ENCODE measurements around the gene OBSL1.

Gene OBSL1

DNA sequence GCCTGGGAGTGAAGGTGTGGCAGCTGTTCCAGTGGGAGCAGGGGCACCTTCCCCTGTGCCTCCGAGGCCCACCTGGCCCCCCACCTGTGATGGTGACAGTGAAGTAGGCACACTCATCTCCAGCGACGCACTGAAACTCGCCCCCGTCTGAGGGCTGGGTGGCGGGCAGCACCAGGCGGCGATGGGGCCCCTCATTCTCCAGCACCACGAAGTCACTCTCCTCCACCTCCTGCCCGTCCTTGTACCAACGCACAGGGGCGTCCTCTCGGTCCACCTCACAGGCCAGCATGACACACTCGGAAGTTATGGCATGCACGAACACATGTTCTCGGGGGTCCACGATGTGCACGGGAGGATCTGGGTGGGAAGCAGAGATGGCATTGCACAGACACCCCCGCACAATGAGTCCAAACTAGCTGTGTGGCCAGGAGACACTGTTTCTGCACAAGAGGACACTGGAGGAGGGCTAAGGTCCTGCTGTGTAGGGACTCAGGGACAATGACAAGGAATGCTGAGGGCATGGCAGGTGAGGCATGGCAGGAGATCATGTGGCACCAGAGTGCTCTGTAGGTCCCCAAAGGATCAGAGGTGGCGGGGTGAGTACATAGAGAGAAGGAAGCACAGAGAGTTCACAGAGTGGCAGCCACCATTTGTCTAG, 7.9 kb downstream of the OBSL1 start:
- no peak for TF ChIP-seq ARNT (IDR thresholded peaks at IDR 0.05)
- no peak for TF ChIP-seq HDGF (IDR thresholded peaks at IDR 0.05; ENCODE audit: borderline replicate concordance)
- TF ChIP-seq L3MBTL2 (conservative IDR thresholded peaks at IDR 0.05) = no peak
- no peak for TF ChIP-seq ELF4 (IDR thresholded peaks at IDR 0.05)
- TF ChIP-seq, protein P1, sequence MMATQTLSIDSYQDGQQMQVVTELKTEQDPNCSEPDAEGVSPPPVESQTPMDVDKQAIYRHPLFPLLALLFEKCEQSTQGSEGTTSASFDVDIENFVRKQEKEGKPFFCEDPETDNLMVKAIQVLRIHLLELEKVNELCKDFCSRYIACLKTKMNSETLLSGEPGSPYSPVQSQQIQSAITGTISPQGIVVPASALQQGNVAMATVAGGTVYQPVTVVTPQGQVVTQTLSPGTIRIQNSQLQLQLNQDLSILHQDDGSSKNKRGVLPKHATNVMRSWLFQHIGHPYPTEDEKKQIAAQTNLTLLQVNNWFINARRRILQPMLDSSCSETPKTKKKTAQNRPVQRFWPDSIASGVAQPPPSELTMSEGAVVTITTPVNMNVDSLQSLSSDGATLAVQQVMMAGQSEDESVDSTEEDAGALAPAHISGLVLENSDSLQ (IDR thresholded peaks at IDR 0.05) = no peak
- no peak for TF ChIP-seq FOXK2 (IDR thresholded peaks at IDR 0.05)
- no peak for TF ChIP-seq ZNF384 (IDR thresholded peaks at IDR 0.05)
- no peak for TF ChIP-seq SUZ12 (IDR thresholded peaks at IDR 0.05)
- no peak for TF ChIP-seq LEF1 (IDR thresholded peaks at IDR 0.05; ENCODE audit: borderline replicate concordance)
- no peak for TF ChIP-seq NFRKB (IDR thresholded peaks at IDR 0.05)
- TF ChIP-seq SP1 (IDR thresholded peaks at IDR 0.05) = no peak
- no peak for TF ChIP-seq TARDBP (IDR thresholded peaks at IDR 0.05)
- TF ChIP-seq CTBP1 (IDR thresholded peaks at IDR 0.05; ENCODE audit: borderline replicate concordance) = no peak
- TF ChIP-seq FOXM1 (IDR thresholded peaks at IDR 0.05; ENCODE audit: borderline replicate concordance) = no peak
- no peak for TF ChIP-seq BHLHE40 (IDR thresholded peaks at IDR 0.05; ENCODE audit: borderline replicate concordance)
- TF ChIP-seq FOXA1 (IDR thresholded peaks at IDR 0.05) = no peak

DNA sequence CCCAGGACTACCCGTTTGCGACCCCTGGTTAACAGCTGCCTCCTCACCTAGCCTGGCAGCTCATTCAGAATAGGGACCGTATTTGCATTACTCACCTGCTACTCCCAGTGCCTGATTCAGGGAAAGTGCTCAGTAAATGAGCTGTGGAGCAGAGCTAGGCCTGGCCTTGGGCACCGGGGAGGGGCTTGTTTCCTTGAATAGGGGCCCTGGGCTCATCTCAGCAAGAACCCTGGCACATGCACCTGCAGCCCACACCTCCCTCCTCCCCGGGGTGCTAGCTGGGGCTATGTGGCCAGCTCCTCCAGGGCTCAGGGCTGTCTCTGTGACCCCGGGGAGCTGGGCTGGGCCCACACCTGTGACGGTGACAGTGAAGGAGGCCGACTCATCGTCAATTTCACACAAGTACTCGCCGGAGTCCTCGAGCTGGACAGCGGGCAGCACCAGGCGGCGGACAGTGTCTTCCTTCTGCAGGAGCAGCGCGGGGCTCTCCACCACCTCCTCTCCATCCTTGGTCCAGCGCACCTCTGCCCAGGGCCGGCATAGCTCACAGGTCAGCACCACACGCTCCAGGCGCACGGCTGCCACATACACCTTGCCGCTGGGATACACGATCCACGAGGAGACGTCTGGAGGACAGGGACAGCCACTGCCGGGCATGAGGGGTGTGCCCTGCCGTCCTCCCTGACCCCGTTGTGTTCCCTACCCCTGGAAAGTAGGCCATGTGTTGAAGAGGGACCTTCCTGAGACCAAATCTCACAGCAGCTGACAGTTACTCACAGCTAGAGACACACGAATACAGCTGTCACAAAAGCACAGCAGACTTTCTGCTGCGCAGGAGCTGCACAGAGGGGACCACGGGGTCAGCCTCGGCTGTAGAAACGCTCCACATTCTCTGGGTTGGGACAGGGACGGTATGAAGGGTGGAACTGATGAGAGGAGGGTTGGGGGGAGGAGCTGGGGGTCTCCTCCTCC, 9.0 kb downstream of the OBSL1 start:
- CTCF ChIA-PET = interaction anchor here (3.2 kb wide), 1 partner anchor 21 kb away, joined by 23 read pairs; no protein-coding TSS in a partner anchor
- POLR2A ChIA-PET = interaction anchor here (0.8 to 1.5 kb wide), 3 partner anchors 9 to 35 kb away, joined by 3 to 8 read pairs (median 5); partner anchors contain the start of genes CHPF, INHA, OBSL1 and STK11IP
- TF ChIP-seq LEF1 (IDR thresholded peaks at IDR 0.05; ENCODE audit: borderline replicate concordance) = no peak
- no peak for TF ChIP-seq ELF4 (IDR thresholded peaks at IDR 0.05)
- no peak for TF ChIP-seq FOXA1 (IDR thresholded peaks at IDR 0.05)
- TF ChIP-seq ZNF384 (IDR thresholded peaks at IDR 0.05) = no peak
- no peak for TF ChIP-seq SUZ12 (IDR thresholded peaks at IDR 0.05)
- TF ChIP-seq, protein P1 (IDR thresholded peaks at IDR 0.05) = no peak
- no peak for TF ChIP-seq ARNT (IDR thresholded peaks at IDR 0.05)
- TF ChIP-seq TARDBP (IDR thresholded peaks at IDR 0.05) = no peak
- no peak for TF ChIP-seq SP1 (IDR thresholded peaks at IDR 0.05)
- TF ChIP-seq CTBP1 (IDR thresholded peaks at IDR 0.05; ENCODE audit: borderline replicate concordance) = no peak
- no peak for TF ChIP-seq L3MBTL2 (conservative IDR thresholded peaks at IDR 0.05)
- no peak for TF ChIP-seq HDGF (IDR thresholded peaks at IDR 0.05; ENCODE audit: borderline replicate concordance)
- TF ChIP-seq NFRKB (IDR thresholded peaks at IDR 0.05) = no peak
- TF ChIP-seq FOXK2 (IDR thresholded peaks at IDR 0.05) = no peak
- TF ChIP-seq FOXM1 (IDR thresholded peaks at IDR 0.05; ENCODE audit: borderline replicate concordance) = no peak
- TF ChIP-seq BHLHE40 (IDR thresholded peaks at IDR 0.05; ENCODE audit: borderline replicate concordance) = no peak

More for the DNA sequence above, 7.9 kb downstream of the OBSL1 start:
- no peak for DNase-seq (ENCODE audit: extremely low spot score)
- POLR2A ChIA-PET = no interaction called here
- CTCF ChIA-PET = no interaction called here

DNA sequence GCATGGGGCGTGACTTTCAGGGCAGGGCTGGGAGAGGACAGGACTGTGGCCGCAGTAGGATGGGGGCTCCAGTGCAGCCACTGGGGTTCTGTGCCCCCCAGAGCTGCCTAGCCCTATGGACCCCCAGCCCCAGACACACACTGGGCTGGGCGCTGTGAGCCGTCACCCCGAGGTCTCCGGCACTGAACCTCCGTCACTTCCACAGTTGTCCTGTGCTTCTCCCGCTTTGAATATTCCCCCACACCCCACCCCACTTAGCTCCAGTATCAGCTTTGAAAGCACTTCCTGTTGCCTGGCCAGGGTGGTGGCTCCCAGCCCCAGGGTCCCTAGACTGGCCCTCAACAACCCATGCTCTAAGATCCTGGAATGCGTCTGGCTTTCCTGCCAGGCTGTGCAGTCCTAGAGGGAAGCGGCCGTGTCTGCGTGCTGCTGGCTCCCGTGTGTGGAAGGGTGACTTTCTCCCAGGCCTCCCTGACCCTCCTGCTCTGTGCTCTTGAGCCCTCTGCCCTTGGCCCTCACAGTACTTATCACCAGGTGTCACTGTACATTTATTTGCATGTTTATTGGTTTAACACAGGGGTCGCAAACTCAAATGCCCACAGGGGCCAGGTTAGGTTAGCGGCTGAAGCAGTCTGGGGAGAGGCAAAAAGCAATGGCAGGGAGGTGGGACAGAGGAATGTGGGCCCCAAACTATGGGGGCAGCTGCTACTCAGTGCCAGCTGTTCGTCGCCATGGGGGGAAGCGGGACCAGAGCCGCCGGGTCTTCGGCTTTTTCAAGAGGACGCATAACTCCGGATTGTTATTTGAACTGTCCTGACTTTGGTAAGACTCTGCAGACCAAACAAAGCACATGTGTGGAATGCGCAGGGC, 9.9 kb downstream of the OBSL1 start:
- POLR2A ChIA-PET = interaction anchor here (0.8 to 1.5 kb wide), 5 partner anchors 9 to 36 kb away, joined by 3 to 10 read pairs (median 6); partner anchors contain the start of genes CHPF, INHA, OBSL1 and STK11IP
- CTCF ChIA-PET = interaction anchor here (0.9 to 3.2 kb wide), 4 partner anchors 8 to 34 kb away, joined by 3 to 23 read pairs (median 11); partner anchors contain the start of gene OBSL1
- TF ChIP-seq TARDBP (IDR thresholded peaks at IDR 0.05) = no peak
- TF ChIP-seq CTBP1 (IDR thresholded peaks at IDR 0.05; ENCODE audit: borderline replicate concordance) = no peak
- no peak for TF ChIP-seq HDGF (IDR thresholded peaks at IDR 0.05; ENCODE audit: borderline replicate concordance)
- TF ChIP-seq ZNF384 (IDR thresholded peaks at IDR 0.05) = no peak
- no peak for TF ChIP-seq SUZ12 (IDR thresholded peaks at IDR 0.05)
- no peak for TF ChIP-seq FOXA1 (IDR thresholded peaks at IDR 0.05)
- TF ChIP-seq, protein P1 (IDR thresholded peaks at IDR 0.05) = no peak
- TF ChIP-seq LEF1 (IDR thresholded peaks at IDR 0.05; ENCODE audit: borderline replicate concordance) = no peak
- no peak for TF ChIP-seq SP1 (IDR thresholded peaks at IDR 0.05)
- no peak for TF ChIP-seq NFRKB (IDR thresholded peaks at IDR 0.05)
- no peak for TF ChIP-seq ARNT (IDR thresholded peaks at IDR 0.05)
- no peak for TF ChIP-seq BHLHE40 (IDR thresholded peaks at IDR 0.05; ENCODE audit: borderline replicate concordance)
- no peak for DNase-seq (ENCODE audit: extremely low spot score)

More for the DNA sequence above, 9.0 kb downstream of the OBSL1 start:
- DNase-seq (ENCODE audit: extremely low spot score) = no peak

DNA sequence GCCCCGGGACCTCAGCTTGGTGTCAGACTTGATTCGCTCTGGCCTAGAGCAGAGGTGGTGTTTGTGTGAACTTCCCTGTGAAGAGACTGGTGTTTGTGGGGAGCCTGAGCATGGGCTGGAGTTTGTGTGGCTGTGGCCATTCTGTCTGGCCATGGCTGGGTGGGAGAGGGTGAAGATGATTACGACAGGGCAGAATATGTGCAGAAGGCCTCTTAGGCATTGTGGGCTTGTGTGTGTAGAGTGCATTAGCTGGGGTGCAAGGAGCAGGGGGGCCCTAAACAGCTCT, 10.5 kb downstream of the OBSL1 start:
- DNase-seq (ENCODE audit: extremely low spot score) = no peak
- ChIA-PET CTCF (interaction anchor here (0.7 to 3.2 kb wide), 12 partner anchors 8 to 115 kb away, joined by 3 to 23 read pairs (median 4); partner anchors contain the start of genes OBSL1 and STK11IP), POLR2A (interaction anchor here (0.8 to 1.4 kb wide), 3 partner anchors 8 to 37 kb away, joined by 3 to 10 read pairs (median 6); partner anchors contain the start of genes INHA, OBSL1 and STK11IP)
- no peak for TF ChIP-seq BHLHE40 (IDR thresholded peaks at IDR 0.05; ENCODE audit: borderline replicate concordance)
- no peak for TF ChIP-seq ZNF384 (IDR thresholded peaks at IDR 0.05)
- TF ChIP-seq ELF4 (IDR thresholded peaks at IDR 0.05) = no peak
- TF ChIP-seq FOXM1 (IDR thresholded peaks at IDR 0.05; ENCODE audit: borderline replicate concordance) = no peak
- no peak for TF ChIP-seq LEF1 (IDR thresholded peaks at IDR 0.05; ENCODE audit: borderline replicate concordance)
- no peak for TF ChIP-seq ARNT (IDR thresholded peaks at IDR 0.05)
- TF ChIP-seq SP1 (IDR thresholded peaks at IDR 0.05) = no peak
- TF ChIP-seq HDGF (IDR thresholded peaks at IDR 0.05; ENCODE audit: borderline replicate concordance) = no peak
- TF ChIP-seq SUZ12 (IDR thresholded peaks at IDR 0.05) = no peak
- TF ChIP-seq FOXA1 (IDR thresholded peaks at IDR 0.05) = no peak
- TF ChIP-seq, protein P1 (IDR thresholded peaks at IDR 0.05) = no peak
- TF ChIP-seq FOXK2 (IDR thresholded peaks at IDR 0.05) = no peak
- no peak for TF ChIP-seq TARDBP (IDR thresholded peaks at IDR 0.05)
- no peak for TF ChIP-seq CTBP1 (IDR thresholded peaks at IDR 0.05; ENCODE audit: borderline replicate concordance)
- TF ChIP-seq L3MBTL2 (conservative IDR thresholded peaks at IDR 0.05) = no peak
